GM12891 (cell line): ENCODE data around the gene PDCL2.

Source experiments
- PAX5 ChIP-seq: IDR thresholded peaks from 2 replicates; pipeline ENCODE4 v1.6.1; 2011; ENCODE audit warnings: low read length, moderate library complexity, mild to moderate bottlenecking; ENCODE audit not compliant: insufficient read depth, severe bottlenecking
- POLR2A ChIP-seq: IDR thresholded peaks from 2 replicates; pipeline ENCODE4 v1.6.1; 2011; ENCODE audit warnings: low read depth, low read length, control low read depth
- POLR2AphosphoS5 ChIP-seq: IDR thresholded peaks from 2 replicates; pipeline ENCODE4 v1.6.1; 2011; ENCODE audit warnings: low read depth, low read length, control low read depth
- POU2F2 ChIP-seq: IDR thresholded peaks from 2 replicates; pipeline ENCODE4 v1.6.1; 2011; ENCODE audit warnings: low read depth, mild to moderate bottlenecking, control low read depth, low read length, moderate library complexity
- SPI1 ChIP-seq: IDR thresholded peaks from 2 replicates; pipeline ENCODE4 v1.6.1; 2011; ENCODE audit warnings: low read depth, low read length, control low read depth
- TAF1 ChIP-seq: IDR thresholded peaks from 2 replicates; pipeline ENCODE4 v1.6.1; 2011; ENCODE audit warnings: low read depth, low read length, control low read depth

DNA sequence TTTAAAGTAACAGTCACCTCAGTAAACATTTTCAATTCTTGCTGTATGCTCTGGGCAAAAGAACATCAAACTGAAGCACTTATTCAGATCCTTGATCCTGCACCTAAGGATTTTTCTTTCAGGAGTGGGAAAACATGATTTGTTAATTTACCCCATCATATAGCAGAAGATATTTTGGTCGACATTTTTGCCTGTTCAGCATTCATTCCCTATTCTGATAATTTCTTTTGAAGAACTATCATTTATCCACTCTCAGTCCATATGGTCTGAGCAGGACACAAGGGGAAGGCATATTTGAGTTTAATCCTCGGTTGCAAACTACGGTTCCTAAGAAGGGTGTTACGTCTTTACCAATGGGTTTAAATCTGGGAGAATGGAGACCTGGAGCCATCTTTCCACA, 44.1 kb downstream of the PDCL2 start:
- TF ChIP-seq POLR2A (no peak), SPI1 (no peak), POLR2AphosphoS5 (no peak), TAF1 (no peak), PAX5 (no peak), POU2F2 (no peak)
